H1 (cell line): ENCODE measurements around the gene CARD14. TPM values are rescaled to one million over a fixed set of nuclear protein-coding genes. Genes with fewer than 3 reads are reported as not detected.

Experiments
- CTCF ChIA-PET: fragments of 300-600 bp; sonication (Branson Sonifier 250); formaldehyde crosslinking; loops from one replicate; lab custom pipeline; 2021; ENCODE audit not compliant: partially characterized antibody; lab: Charles Lee
- POLR2A ChIA-PET: fragments of 300-600 bp; sonication (Branson Sonifier 250); formaldehyde crosslinking; loops from one replicate; lab custom pipeline; 2021; ENCODE audit warnings: inconsistent platforms; ENCODE audit not compliant: partially characterized antibody; lab: Charles Lee
- DNase-seq, 2 experiments: peaks; one replicate each; pipeline versions ENCODE4 v3.0.0 to v3.0.0-alpha.2; 2010 to 2022; ENCODE audit warnings: low spot score in 2 of 2, low read depth in 1 of 2, mixed read lengths in 1 of 2
- FAIRE-seq: peaks from 2 replicates; lab custom pipeline; 2011; peaks lifted over from hg19 to GRCh38; lab: Jason Lieb, UNC
- H2AFZ ChIP-seq: 2 replicates; pipeline ENCODE4 v1.8.1; 2012; ENCODE audit warnings: low read length, inconsistent platforms
- H2AK5ac ChIP-seq: 2 replicates; pipeline ENCODE4 v1.6.1; 2013; ENCODE audit warnings: low read depth, low read length
- H2BK120ac ChIP-seq: replicated peaks from 2 replicates; pipeline ENCODE3; 2013; ENCODE audit warnings: low read depth, low read length, inconsistent platforms
- H2BK12ac ChIP-seq: 2 replicates; pipeline ENCODE4 v1.6.1; 2013; ENCODE audit warnings: low read depth, low read length
- H2BK15ac ChIP-seq: 2 replicates; pipeline ENCODE4 v1.6.1; 2013; ENCODE audit warnings: low read length
- H2BK20ac ChIP-seq: 2 replicates; pipeline ENCODE4 v1.6.1; 2013; ENCODE audit warnings: low read length
- H2BK5ac ChIP-seq: 2 replicates; pipeline ENCODE4 v1.6.1; 2013; ENCODE audit warnings: low read depth, low read length
- H3K14ac ChIP-seq: 2 replicates; pipeline ENCODE4 v1.6.1; 2013; ENCODE audit warnings: inconsistent platforms; ENCODE audit not compliant: insufficient read length
- H3K18ac ChIP-seq: 2 replicates; pipeline ENCODE4 v1.6.1; 2013; ENCODE audit warnings: low read length; ENCODE audit errors: extremely low read depth
- H3K23ac ChIP-seq: 2 replicates; pipeline ENCODE4 v1.6.1; 2013; ENCODE audit warnings: inconsistent platforms; ENCODE audit not compliant: insufficient read length
- H3K23me2 ChIP-seq: 2 replicates; pipeline ENCODE4 v1.6.1; 2013; ENCODE audit warnings: low read depth, low read length
- H3K27ac ChIP-seq: 2 replicates; pipeline ENCODE4 v1.6.1; 2011; ENCODE audit warnings: low read depth, low read length, inconsistent platforms
- H3K27me3 ChIP-seq, 4 experiments: replicated peaks in 1 of 4; 1 replicate in 1 of 4; 2 replicates in 3 of 4; pipeline versions ENCODE4 v1.6.1 to v1.8.1; 2011 to 2013; ENCODE audit warnings: low read length in 3 of 4, mild to moderate bottlenecking in 3 of 4, inconsistent platforms in 2 of 4, mixed read lengths in 2 of 4, moderate library complexity in 1 of 4; ENCODE audit not compliant: control insufficient read depth in 3 of 4, insufficient read depth in 3 of 4; ENCODE audit errors: extremely low read depth in 1 of 4
- H3K36me3 ChIP-seq, 4 experiments: 2 replicates each; pipeline versions ENCODE4 v1.6.1 to v1.8.1; 2011 to 2013; ENCODE audit warnings: mild to moderate bottlenecking in 4 of 4, low read length in 3 of 4, moderate library complexity in 2 of 4, control low read depth in 1 of 4, inconsistent platforms in 1 of 4; ENCODE audit not compliant: insufficient read depth in 4 of 4, control insufficient read depth in 2 of 4
- H3K4ac ChIP-seq: replicated peaks from 2 replicates; pipeline ENCODE3; 2013; ENCODE audit warnings: low read length, low read depth, mixed read lengths, inconsistent platforms; ENCODE audit not compliant: insufficient read length
- H3K4me1 ChIP-seq, 4 experiments: replicated peaks in 1 of 4; 1 replicate in 1 of 4; 2 replicates in 3 of 4; pipeline versions ENCODE4 v1.6.1 to v1.8.1; 2011 to 2013; ENCODE audit warnings: low read length in 3 of 4, inconsistent platforms in 2 of 4, mixed read lengths in 1 of 4; ENCODE audit not compliant: insufficient read depth in 4 of 4, control insufficient read depth in 3 of 4
- H3K4me2 ChIP-seq, 2 experiments: 2 replicates each; pipeline versions ENCODE4 v1.6.1 to v1.8.1; 2011 to 2013; ENCODE audit warnings: low read depth in 2 of 2, low read length in 2 of 2, control low read depth in 1 of 2, inconsistent platforms in 1 of 2, mild to moderate bottlenecking in 1 of 2; ENCODE audit not compliant: insufficient read depth in 1 of 2
- H3K4me3 ChIP-seq, 4 experiments: fragments of 200-600, 300-600 bp in 1 of 4; sonication (generic), shearing (Covaris generic), sonication (Bioruptor Twin) in 1 of 4; 2 replicates each; pipeline versions ENCODE4 v1.5.1 to v1.8.1; 2011 to 2016; ENCODE audit warnings: low read length in 4 of 4, low read depth in 3 of 4, control low read depth in 2 of 4, inconsistent platforms in 2 of 4, mild to moderate bottlenecking in 2 of 4, mixed read lengths in 1 of 4, moderate library complexity in 1 of 4; ENCODE audit not compliant: insufficient read depth in 2 of 4; ENCODE audit errors: extremely low read depth in 1 of 4
- H3K56ac ChIP-seq: replicated peaks from 2 replicates; pipeline ENCODE3; 2013; ENCODE audit warnings: low read depth, mild to moderate bottlenecking, mixed read lengths, low read length, inconsistent platforms; ENCODE audit not compliant: insufficient read length
- H3K79me1 ChIP-seq: 2 replicates; pipeline ENCODE4 v1.6.1; 2013; ENCODE audit warnings: low read depth, low read length, control low read depth
- H3K79me2 ChIP-seq, 2 experiments: 2 replicates each; pipeline versions ENCODE4 v1.6.1 to v1.8.1; 2012 to 2013; ENCODE audit warnings: low read length in 2 of 2, mild to moderate bottlenecking in 2 of 2, inconsistent platforms in 1 of 2; ENCODE audit not compliant: insufficient read depth in 2 of 2, control insufficient read depth in 1 of 2
- H3K9ac ChIP-seq, 4 experiments: replicated peaks in 1 of 4; 1 replicate in 1 of 4; 2 replicates in 3 of 4; pipeline versions ENCODE4 v1.6.1 to v1.8.1; 2011 to 2013; ENCODE audit warnings: low read depth in 3 of 4, low read length in 3 of 4, control low read depth in 2 of 4, mild to moderate bottlenecking in 2 of 4, moderate library complexity in 2 of 4, inconsistent platforms in 1 of 4; ENCODE audit errors: extremely low read depth in 1 of 4
- H3K9me3 ChIP-seq, 2 experiments: 2 replicates each; pipeline versions ENCODE4 v1.6.1 to v1.8.1; 2012 to 2013; ENCODE audit warnings: mild to moderate bottlenecking in 2 of 2, moderate library complexity in 2 of 2, control low read depth in 1 of 2, inconsistent platforms in 1 of 2, low read depth in 1 of 2, low read length in 1 of 2, mixed read lengths in 1 of 2; ENCODE audit not compliant: insufficient read depth in 2 of 2
- H4K20me1 ChIP-seq, 2 experiments: replicated peaks in 1 of 2; 2 replicates each; pipeline versions ENCODE3 to v1.8.1; 2011 to 2013; ENCODE audit warnings: inconsistent platforms in 2 of 2, low read length in 2 of 2, mild to moderate bottlenecking in 1 of 2; ENCODE audit not compliant: insufficient read depth in 2 of 2, control insufficient read depth in 1 of 2
- H4K5ac ChIP-seq: 2 replicates; pipeline ENCODE4 v1.6.1; 2013; ENCODE audit warnings: low read length, low read depth, mixed read lengths, inconsistent platforms; ENCODE audit not compliant: insufficient read length
- H4K8ac ChIP-seq: 2 replicates; pipeline ENCODE4 v1.8.0; 2013; ENCODE audit warnings: mild to moderate bottlenecking, moderate library complexity, low read length, inconsistent platforms; ENCODE audit not compliant: insufficient read depth; ENCODE audit errors: extremely low read depth
- H4K91ac ChIP-seq: replicated peaks from 2 replicates; pipeline ENCODE3; 2013; ENCODE audit warnings: low read length, mixed read lengths, inconsistent platforms; ENCODE audit not compliant: insufficient read length
- BACH1 ChIP-seq: IDR thresholded peaks from 2 replicates; pipeline ENCODE4 v1.6.1; 2012; ENCODE audit warnings: low read length, improper control_type of control experiment
- POLR2A ChIP-seq, 2 experiments: IDR thresholded peaks; 1 replicate in 1 of 2; 2 replicates in 1 of 2; pipeline ENCODE4 v1.6.1; 2011; ENCODE audit warnings: low read depth in 2 of 2, low read length in 2 of 2, mild to moderate bottlenecking in 2 of 2; ENCODE audit errors: control extremely low read depth in 1 of 2
- WGBS, 2 experiments: shearing (Covaris generic) in 1 of 2; methylation state at CpG; one replicate each; pipeline versions ENCODE4 v1.1.6 to v1.1.7; 2013 to 2015; ENCODE audit warnings: low lambda C conversion rate in 2 of 2, mixed read lengths in 2 of 2, inconsistent platforms in 1 of 2, low coverage in 1 of 2, missing lambda C conversion rate in 1 of 2; ENCODE audit not compliant: insufficient replicate concordance in 2 of 2, insufficient coverage in 1 of 2, insufficient read length in 1 of 2; ENCODE audit errors: extremely low coverage in 1 of 2, missing lambda C conversion rate in 1 of 2; 5-methylcytosine and 5-hydroxymethylcytosine counted together
- polyA plus RNA-seq, 7 experiments: library from polyadenylated mRNA; depleted of rRNA in 3 of 7; stranded (reverse) in 5 of 7; unstranded in 2 of 7; fragments of >200 nt in 5 of 7; fragments of 200-250 nt in 2 of 7; gene quantifications; 1 replicate in 5 of 7; 2 replicates in 1 of 7; 4 replicates in 1 of 7; pipeline versions ENCODE4 v1.2.1 to v1.2.3, GENCODE V29; 2011 to 2013; ENCODE audit warnings: missing spikeins in 2 of 7, mixed read lengths in 2 of 7
- total RNA-seq: library from RNA; stranded (reverse); fragmentation: NEBNext Ultra II Directional; extraction: Animal tissue kit (Norgen Biotek cat#: 25700); gene quantifications from 2 replicates; pipeline ENCODE4 v1.2.1, GENCODE V29; 2021

CARD14 gene
- total and polyA plus RNA-seq, 2 of the 8 experiments (the other 6 are each of a cell fraction or from before 2014, with no cell fraction given): 0.08 TPM; not detected in 1

DNA sequence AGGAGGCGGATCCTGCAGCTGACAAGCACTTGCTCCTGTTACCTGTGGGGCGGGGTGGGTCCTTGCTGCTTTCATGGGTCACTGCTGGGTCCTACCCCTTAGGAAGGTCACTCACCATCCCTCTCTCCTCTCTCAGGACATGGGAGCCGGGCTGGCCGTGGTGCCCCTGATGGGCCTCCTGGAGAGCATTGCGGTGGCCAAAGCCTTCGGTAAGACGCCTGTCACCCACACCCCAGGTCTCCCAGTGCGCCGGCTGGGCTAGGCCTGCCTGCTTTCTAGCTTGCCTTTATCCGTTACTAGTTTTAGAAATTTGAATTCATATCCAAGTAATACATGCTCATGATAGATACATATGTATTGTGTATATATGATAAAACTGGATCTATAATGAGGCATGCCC, 67.6 kb downstream of the CARD14 start:
- Histone ChIP-seq H2BK15ac (no peak overlapping the region), H4K8ac (no peak overlapping the region), H2BK12ac (no peak overlapping the region), H3K36me3 (peaks cover 0 to 6% (median 1%) of the 10 kb centered on the region in 4 experiments; a peak in 3 of 8 replicates), H3K79me1 (0 out of 2 replicates have a peak, but pooled peaks cover 2% of the 10 kb centered on the region), H3K9ac (no peak overlapping the region), H2BK120ac (no peak overlapping the region), H3K79me2 (no peaks in the 10 kb centered on the region), H3K4ac (no peak overlapping the region), H3K18ac (no peak overlapping the region), H4K20me1 (peaks cover 0 to 3% of the 10 kb centered on the region in 2 experiments), H3K27me3 (no peaks in the 10 kb centered on the region), H4K91ac (no peak overlapping the region), H2AFZ (no peak overlapping the region), H3K23ac (no peak overlapping the region), H2AK5ac (no peak overlapping the region), H3K27ac (no peak overlapping the region), H3K9me3 (0 out of 4 replicates have a peak, but pooled peaks cover 0 to under 1% of the 10 kb centered on the region in 2 experiments), H2BK20ac (no peak overlapping the region), H2BK5ac (no peak overlapping the region), H3K4me2 (no peak overlapping the region), H3K14ac (no peak overlapping the region), H3K4me1 (no peaks in the 10 kb centered on the region), H3K23me2 (no peaks in the 10 kb centered on the region), H3K4me3 (no peak overlapping the region), H3K56ac (no peak overlapping the region), H4K5ac (no peak overlapping the region)
- CTCF ChIA-PET: interaction anchor here (1.0 to 4.6 kb wide), 4 partner anchors 11 to 46 kb away, joined by 4 to 20 read pairs (median 10); no protein-coding TSS in a partner anchor
- FAIRE-seq (no peak), DNase-seq (no peak)
- WGBS, 2 experiments: 96% methylated on average over 10 of the region's 10 CpGs; no CpG with 5 or more reads in 1 of the 2 experiments
- POLR2A ChIA-PET: interaction anchor here (2.0 kb wide), 2 partner anchors 12 to 33 kb away, joined by 4 to 7 read pairs; no protein-coding TSS in a partner anchor
- no peak for TF ChIP-seq BACH1
- no peak for TF ChIP-seq POLR2A (IDR thresholded peaks at IDR 0.05; ENCODE audit: control extremely low read depth in 1 of 2, low read depth in 2 of 2, low read length in 2 of 2)
